GM13976 (cell line): ENCODE results near the gene EML6.

Experiments used
- DNase-seq: peaks from one replicate; pipeline ENCODE4 v3.0.0; 2012; ENCODE audit warnings: low spot score
- CTCF ChIP-seq: IDR thresholded peaks from 2 replicates; pipeline ENCODE4 v1.5.1; 2012; ENCODE audit warnings: borderline replicate concordance, mild to moderate bottlenecking; ENCODE audit not compliant: insufficient read depth; ENCODE audit errors: extremely low read depth, missing control alignments, control extremely low read depth
- in situ Hi-C: fragments of 300-500 bp; cut with MboI; formaldehyde crosslinking; loops from one replicate; pipeline ENCODE4 v1.12.0; 2022; ENCODE audit warnings: low sequenced_read_pairs, mixed read lengths, inconsistent platforms; ENCODE audit not compliant: unreplicated experiment

The EML6 gene

DNA sequence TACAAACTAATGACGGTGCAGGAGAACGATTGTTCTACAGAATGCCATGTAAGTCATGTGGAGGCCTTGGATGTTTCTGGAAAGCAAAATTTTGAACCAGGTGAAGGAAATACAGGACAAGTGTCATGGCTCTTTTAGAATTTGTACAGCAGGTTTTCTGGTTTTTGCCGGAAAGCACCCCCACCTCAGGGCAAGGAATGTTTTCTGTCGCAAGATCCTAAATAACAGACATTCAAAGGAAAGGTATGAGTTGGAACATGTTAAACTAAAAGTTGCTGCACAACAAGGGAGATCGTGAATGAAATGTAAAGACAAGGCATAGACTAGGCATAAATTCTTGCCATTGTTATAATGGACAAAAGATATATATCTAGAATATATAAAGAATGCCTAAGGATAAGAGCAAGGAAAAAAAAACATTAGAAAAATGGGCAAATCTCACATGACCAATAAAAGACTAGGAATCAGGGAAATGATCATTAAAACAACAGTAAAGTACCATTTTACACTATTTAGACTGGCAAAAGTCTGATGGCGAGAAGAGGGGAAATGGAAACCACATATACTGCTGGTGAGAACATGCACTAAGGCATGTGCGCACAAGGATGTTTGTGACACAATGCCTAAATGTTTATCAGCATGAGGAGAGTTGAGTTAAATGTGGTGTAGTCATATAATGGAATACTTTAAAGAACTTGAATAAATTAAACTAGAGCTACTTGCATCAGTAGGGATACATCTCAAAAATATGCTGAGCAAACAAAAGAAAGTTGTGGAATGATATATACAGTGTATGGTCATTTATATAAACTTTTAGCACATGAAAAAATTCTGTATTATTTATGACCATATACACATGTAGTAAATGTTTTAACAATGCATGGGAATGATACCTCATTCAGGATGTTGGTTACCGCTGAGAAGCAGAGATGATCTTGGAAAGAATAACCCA, 127.0 kb downstream of the EML6 start:
- no peak for DNase-seq
- in situ Hi-C loops = no loop called here
- TF ChIP-seq CTCF = no peak

DNA sequence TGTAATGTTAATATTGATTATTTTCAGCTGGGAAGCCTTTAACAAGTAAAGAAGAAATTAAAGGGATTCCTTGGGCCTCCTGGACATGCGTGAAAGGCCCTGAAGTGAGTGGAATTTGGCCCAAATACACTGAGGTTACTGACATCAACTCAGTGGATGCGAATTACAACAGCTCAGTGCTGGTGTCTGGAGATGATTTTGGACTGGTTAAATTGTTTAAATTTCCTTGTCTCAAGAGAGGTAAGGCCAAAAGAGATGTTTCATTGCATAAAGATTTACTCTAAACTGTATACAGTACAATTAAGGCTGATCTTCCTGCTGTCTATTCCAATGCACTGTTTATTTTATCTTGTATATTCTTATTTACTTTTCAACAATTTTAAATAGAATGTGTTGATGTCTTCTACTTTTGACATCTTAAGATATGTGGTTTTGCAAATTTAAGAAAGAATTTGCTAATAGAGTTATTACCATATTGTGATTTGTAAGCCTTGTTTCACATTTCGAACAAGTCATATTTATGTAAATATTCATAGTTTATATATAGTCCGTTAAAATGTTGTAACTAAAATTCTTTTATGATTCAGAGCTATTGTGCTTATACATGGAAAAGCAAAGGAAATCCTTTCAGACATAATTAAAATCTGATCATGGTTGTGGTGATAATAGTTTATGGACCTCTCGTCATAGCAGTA, 130.3 kb downstream of the EML6 start:
- no peak for TF ChIP-seq CTCF
- in situ Hi-C loops = no loop called here
- DNase-seq = no peak

- in situ Hi-C loops = no loop called here
- no peak for DNase-seq
- no peak for TF ChIP-seq CTCF
Observed at GRCh38 chr2:54855434-54855833, 132.0 kb downstream of the EML6 start.

- DNase-seq = no peak
- no peak for TF ChIP-seq CTCF
Observed at GRCh38 chr2:54858021-54858681, 134.7 kb downstream of the EML6 start.

GRCh38 chr2:54859416-54859815, 136.0 kb downstream of the EML6 start:
- TF ChIP-seq CTCF = no peak
- DNase-seq = no peak
- in situ Hi-C loops = no loop called here

More at GRCh38 chr2:54858021-54858681, 134.7 kb downstream of the EML6 start:
- in situ Hi-C loops = no loop called here

DNA sequence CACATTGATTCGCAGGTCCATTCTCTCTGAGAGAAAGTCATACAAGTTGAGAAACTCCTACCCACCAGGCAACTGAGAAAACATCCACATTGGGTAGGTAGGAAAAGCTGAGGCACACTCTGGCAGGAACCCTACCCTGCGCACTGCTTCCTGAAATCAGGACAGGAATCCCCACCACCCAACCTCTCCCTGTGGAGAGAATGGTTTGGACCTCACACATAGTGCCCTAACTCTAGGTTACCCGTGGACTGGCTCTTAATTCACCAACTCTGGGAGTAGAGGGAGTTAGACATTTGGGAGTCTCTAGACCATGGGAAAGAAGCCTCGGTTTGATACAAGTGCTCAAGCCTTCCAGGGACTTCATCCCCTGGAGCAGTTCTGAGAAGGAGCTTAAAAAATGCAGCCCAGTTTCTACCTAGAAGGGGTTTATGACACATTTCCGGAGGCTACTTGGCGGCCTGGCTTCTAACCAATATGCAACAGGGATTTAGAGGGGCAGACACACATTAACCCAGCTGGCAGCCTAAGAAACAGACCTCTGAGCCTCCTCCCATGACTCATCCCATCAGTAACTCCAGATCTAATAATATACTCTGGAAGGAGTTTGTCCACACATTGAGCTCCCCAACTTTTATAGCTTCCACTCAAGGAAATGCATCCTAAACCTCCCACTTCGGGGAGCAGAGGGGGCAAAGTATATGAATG, 136.7 kb downstream of the EML6 start:
- DNase-seq = no peak
- TF ChIP-seq CTCF = no peak
- in situ Hi-C loops = no loop called here
